HepG2 (cell line): ENCODE measurements around the gene ARHGAP26. TPM values are rescaled to one million over a fixed set of nuclear protein-coding genes. Genes with fewer than 3 reads are reported as not detected.

ENCODE experiments used
- ASH2L ChIP-seq: fragments of 300-600, 200-600 bp; sonication (generic); IDR thresholded peaks from 2 replicates; pipeline ENCODE4 v1.7.0; 2017; ENCODE audit warnings: low read depth, mild to moderate bottlenecking, moderate library complexity, mixed read lengths, low read length; ENCODE audit not compliant: insufficient read length
- MAZ ChIP-seq, 2 experiments: sonication (generic) in 1 of 2; formaldehyde crosslinking in 1 of 2; IDR thresholded peaks; 2 replicates each; pipeline versions ENCODE4 v1.5.0 to v1.6.1; 2012 to 2020; ENCODE audit warnings: low read depth in 2 of 2, mild to moderate bottlenecking in 2 of 2, borderline replicate concordance in 1 of 2, improper control_type of control experiment in 1 of 2, low read length in 1 of 2, missing genetic modification reagents in 1 of 2, moderate library complexity in 1 of 2
- PHF21A ChIP-seq: sonication (generic); formaldehyde crosslinking; IDR thresholded peaks from 2 replicates; pipeline ENCODE4 v1.5.0; 2020; ENCODE audit warnings: mild to moderate bottlenecking, missing genetic modification reagents
- SOX5 ChIP-seq: IDR thresholded peaks from 2 replicates; pipeline ENCODE4 v1.6.1; 2016; ENCODE audit warnings: borderline replicate concordance
- SRF ChIP-seq: IDR thresholded peaks from 2 replicates; pipeline ENCODE4 v1.6.1; 2011; ENCODE audit warnings: mild to moderate bottlenecking, low read depth, low read length, moderate library complexity
- ZNF577 ChIP-seq: sonication (generic); formaldehyde crosslinking; IDR thresholded peaks from 2 replicates; pipeline ENCODE4 v1.4.0; 2020; ENCODE audit warnings: mild to moderate bottlenecking, low read depth, missing genetic modification reagents, borderline replicate concordance
- ZNF598 ChIP-seq: sonication (generic); formaldehyde crosslinking; IDR thresholded peaks from 2 replicates; pipeline ENCODE4 v1.5.1; 2020; ENCODE audit warnings: mild to moderate bottlenecking, missing genetic modification reagents, borderline replicate concordance
- ZNF737 ChIP-seq: sonication (generic); formaldehyde crosslinking; IDR thresholded peaks from 2 replicates; pipeline ENCODE4 v1.5.0; 2020; ENCODE audit warnings: missing genetic modification reagents, mild to moderate bottlenecking, borderline replicate concordance
- ZNF75D ChIP-seq: sonication (generic); formaldehyde crosslinking; IDR thresholded peaks from 2 replicates; pipeline ENCODE4 v1.8.1; 2023; ENCODE audit warnings: missing genetic modification reagents, mild to moderate bottlenecking, borderline replicate concordance
- ZNF788 ChIP-seq: sonication (generic); formaldehyde crosslinking; IDR thresholded peaks from 2 replicates; pipeline ENCODE4 v1.5.0; 2020; ENCODE audit warnings: mild to moderate bottlenecking, missing genetic modification reagents, borderline replicate concordance
- ZNF792 ChIP-seq: IDR thresholded peaks from 2 replicates; pipeline ENCODE4 v1.6.1; 2016
- polyA plus RNA-seq, 8 experiments: library from polyadenylated mRNA; depleted of rRNA in 3 of 8; stranded (reverse) in 7 of 8; unstranded in 1 of 8; fragments of >200 nt; fragmentation: Illumina TruSeq in 4 of 8; extraction: Trizol in 4 of 8; gene quantifications; 2 replicates each; pipeline versions ENCODE4 v1.2.1 to v1.2.3, GENCODE V29; 2011 to 2016; ENCODE audit warnings: low read depth in 4 of 8, missing spikeins in 1 of 8, mixed read lengths in 1 of 8; ENCODE audit not compliant: insufficient read depth in 1 of 8
- total RNA-seq, 5 experiments: library from RNA; depleted of rRNA; stranded (reverse); fragments of >200 nt; fragmentation: Illumina TruSeq; extraction: Trizol; gene quantifications; 2 replicates each; pipeline ENCODE4 v1.2.3, GENCODE V29; 2016; ENCODE audit warnings: low read depth in 1 of 5
- TF ChIP-seq, protein P1 (sequence below): sonication (generic); formaldehyde crosslinking; IDR thresholded peaks from 2 replicates; pipeline ENCODE4 v1.4.0; 2020; ENCODE audit warnings: missing genetic modification reagents
- TF ChIP-seq, protein P2 (sequence below): sonication (generic); formaldehyde crosslinking; IDR thresholded peaks from 2 replicates; pipeline ENCODE4 v1.8.0; 2022; ENCODE audit warnings: missing genetic modification reagents, mild to moderate bottlenecking, inconsistent platforms, borderline replicate concordance
- TF ChIP-seq, protein P3 (sequence below): IDR thresholded peaks from 2 replicates; pipeline ENCODE4 v1.6.1; 2016; ENCODE audit warnings: low read depth, missing genetic modification reagents, missing compliant biosample characterization

Gene ARHGAP26
- total and polyA plus RNA-seq, 2 of the 13 experiments (the other 11 are each of a cell fraction or from before 2014, with no cell fraction given): 9.6 to 18.2 TPM

DNA sequence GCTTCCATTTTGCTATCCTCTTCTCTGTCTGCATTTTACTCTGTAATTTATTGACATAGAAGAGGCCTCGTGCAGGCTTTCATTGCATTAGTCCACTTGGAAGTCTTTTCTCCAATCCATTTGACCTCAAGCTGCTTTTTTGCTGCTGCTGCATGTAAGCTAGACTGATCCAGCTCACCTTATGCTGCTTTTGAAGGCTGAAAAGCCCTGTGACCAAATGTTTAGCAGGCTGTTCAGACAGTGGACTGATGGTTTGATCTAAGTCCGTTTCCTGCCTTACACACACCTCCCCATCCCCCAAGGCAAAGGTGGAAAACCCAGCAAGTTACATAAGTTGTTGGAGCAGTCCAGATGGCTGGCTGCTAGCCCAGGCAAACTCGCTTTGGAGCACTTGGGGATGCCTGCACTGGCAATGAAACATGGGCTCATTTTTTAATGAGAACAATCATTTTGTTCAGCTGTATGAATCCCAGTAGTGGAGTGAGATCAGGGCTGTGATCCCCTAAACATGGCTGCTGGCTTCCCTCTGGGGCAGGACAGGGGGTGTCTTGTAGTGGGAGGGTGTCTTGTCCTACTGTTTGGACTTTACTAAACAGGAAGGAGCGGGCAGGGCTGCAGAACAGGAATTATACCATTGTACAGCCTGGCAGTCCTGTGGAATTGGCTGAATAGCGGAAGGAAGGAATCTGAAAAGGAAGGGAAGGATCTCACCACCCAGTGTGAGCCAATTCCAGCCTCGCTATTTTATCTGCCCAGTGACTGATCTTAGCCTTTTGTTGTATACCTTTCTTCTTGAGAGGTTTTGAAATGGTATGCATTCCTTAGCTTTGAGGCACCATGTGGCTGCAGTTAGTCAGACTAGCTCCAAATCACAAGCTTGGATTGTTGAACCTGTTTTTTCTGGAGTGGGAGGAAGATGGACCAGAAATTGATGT lies 212.0 kb downstream of the ARHGAP26 start (continued):
- TF ChIP-seq ZNF598 (CRISPR knock-in tag): peak; percentile 65; the same call in 1 of the 2 replicates
- TF ChIP-seq ZNF788 (CRISPR knock-in tag): peak; percentile 87; the same call in 1 of the 2 replicates
- TF ChIP-seq, protein P1, sequence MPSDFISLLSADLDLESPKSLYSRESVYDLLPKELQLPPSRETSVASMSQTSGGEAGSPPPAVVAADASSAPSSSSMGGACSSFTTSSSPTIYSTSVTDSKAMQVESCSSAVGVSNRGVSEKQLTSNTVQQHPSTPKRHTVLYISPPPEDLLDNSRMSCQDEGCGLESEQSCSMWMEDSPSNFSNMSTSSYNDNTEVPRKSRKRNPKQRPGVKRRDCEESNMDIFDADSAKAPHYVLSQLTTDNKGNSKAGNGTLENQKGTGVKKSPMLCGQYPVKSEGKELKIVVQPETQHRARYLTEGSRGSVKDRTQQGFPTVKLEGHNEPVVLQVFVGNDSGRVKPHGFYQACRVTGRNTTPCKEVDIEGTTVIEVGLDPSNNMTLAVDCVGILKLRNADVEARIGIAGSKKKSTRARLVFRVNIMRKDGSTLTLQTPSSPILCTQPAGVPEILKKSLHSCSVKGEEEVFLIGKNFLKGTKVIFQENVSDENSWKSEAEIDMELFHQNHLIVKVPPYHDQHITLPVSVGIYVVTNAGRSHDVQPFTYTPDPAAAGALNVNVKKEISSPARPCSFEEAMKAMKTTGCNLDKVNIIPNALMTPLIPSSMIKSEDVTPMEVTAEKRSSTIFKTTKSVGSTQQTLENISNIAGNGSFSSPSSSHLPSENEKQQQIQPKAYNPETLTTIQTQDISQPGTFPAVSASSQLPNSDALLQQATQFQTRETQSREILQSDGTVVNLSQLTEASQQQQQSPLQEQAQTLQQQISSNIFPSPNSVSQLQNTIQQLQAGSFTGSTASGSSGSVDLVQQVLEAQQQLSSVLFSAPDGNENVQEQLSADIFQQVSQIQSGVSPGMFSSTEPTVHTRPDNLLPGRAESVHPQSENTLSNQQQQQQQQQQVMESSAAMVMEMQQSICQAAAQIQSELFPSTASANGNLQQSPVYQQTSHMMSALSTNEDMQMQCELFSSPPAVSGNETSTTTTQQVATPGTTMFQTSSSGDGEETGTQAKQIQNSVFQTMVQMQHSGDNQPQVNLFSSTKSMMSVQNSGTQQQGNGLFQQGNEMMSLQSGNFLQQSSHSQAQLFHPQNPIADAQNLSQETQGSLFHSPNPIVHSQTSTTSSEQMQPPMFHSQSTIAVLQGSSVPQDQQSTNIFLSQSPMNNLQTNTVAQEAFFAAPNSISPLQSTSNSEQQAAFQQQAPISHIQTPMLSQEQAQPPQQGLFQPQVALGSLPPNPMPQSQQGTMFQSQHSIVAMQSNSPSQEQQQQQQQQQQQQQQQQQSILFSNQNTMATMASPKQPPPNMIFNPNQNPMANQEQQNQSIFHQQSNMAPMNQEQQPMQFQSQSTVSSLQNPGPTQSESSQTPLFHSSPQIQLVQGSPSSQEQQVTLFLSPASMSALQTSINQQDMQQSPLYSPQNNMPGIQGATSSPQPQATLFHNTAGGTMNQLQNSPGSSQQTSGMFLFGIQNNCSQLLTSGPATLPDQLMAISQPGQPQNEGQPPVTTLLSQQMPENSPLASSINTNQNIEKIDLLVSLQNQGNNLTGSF (CRISPR knock-in tag): no peak
- no peak for TF ChIP-seq SRF
- peak; percentile 81 for TF ChIP-seq ZNF792 (CRISPR knock-in tag)
- TF ChIP-seq MAZ (IDR thresholded peaks at IDR 0.05; ENCODE audit: borderline replicate concordance, low read depth, low read length): no peak
- TF ChIP-seq MAZ (CRISPR knock-in tag; IDR thresholded peaks at IDR 0.05; ENCODE audit: low read depth): no peak
- TF ChIP-seq, protein P2, sequence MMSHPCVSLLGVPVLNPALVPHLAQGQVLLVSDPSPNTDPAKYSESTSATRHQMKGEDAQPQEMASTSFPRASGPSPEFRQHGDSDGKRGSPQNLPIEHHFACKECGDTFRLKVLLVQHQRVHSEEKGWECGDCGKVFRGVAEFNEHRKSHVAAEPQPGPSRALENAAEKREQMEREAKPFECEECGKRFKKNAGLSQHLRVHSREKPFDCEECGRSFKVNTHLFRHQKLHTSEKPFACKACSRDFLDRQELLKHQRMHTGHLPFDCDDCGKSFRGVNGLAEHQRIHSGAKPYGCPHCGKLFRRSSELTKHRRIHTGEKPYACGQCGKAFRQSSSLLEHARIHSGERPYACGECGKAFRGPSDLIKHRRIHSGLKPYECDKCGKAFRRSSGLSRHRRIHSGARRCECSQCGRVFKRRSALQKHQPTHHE (CRISPR knock-in tag): no peak; the same call in 1 of the 2 replicates
- TF ChIP-seq ASH2L: peak; percentile 70
- TF ChIP-seq, protein P3, sequence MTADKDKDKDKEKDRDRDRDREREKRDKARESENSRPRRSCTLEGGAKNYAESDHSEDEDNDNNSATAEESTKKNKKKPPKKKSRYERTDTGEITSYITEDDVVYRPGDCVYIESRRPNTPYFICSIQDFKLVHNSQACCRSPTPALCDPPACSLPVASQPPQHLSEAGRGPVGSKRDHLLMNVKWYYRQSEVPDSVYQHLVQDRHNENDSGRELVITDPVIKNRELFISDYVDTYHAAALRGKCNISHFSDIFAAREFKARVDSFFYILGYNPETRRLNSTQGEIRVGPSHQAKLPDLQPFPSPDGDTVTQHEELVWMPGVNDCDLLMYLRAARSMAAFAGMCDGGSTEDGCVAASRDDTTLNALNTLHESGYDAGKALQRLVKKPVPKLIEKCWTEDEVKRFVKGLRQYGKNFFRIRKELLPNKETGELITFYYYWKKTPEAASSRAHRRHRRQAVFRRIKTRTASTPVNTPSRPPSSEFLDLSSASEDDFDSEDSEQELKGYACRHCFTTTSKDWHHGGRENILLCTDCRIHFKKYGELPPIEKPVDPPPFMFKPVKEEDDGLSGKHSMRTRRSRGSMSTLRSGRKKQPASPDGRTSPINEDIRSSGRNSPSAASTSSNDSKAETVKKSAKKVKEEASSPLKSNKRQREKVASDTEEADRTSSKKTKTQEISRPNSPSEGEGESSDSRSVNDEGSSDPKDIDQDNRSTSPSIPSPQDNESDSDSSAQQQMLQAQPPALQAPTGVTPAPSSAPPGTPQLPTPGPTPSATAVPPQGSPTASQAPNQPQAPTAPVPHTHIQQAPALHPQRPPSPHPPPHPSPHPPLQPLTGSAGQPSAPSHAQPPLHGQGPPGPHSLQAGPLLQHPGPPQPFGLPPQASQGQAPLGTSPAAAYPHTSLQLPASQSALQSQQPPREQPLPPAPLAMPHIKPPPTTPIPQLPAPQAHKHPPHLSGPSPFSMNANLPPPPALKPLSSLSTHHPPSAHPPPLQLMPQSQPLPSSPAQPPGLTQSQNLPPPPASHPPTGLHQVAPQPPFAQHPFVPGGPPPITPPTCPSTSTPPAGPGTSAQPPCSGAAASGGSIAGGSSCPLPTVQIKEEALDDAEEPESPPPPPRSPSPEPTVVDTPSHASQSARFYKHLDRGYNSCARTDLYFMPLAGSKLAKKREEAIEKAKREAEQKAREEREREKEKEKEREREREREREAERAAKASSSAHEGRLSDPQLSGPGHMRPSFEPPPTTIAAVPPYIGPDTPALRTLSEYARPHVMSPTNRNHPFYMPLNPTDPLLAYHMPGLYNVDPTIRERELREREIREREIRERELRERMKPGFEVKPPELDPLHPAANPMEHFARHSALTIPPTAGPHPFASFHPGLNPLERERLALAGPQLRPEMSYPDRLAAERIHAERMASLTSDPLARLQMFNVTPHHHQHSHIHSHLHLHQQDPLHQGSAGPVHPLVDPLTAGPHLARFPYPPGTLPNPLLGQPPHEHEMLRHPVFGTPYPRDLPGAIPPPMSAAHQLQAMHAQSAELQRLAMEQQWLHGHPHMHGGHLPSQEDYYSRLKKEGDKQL (CRISPR knock-in tag): 0 out of 2 replicates have a peak, but pooled peaks have one; percentile 19
- TF ChIP-seq SOX5 (CRISPR knock-in tag): peak; percentile 81; the same call in 1 of the 2 replicates
- TF ChIP-seq PHF21A (CRISPR knock-in tag): peak; percentile 80; the same call in 1 of the 2 replicates
- TF ChIP-seq ZNF577 (CRISPR knock-in tag): no peak
- no peak for TF ChIP-seq ZNF75D (CRISPR knock-in tag)
- TF ChIP-seq ZNF737: no peak
